NCI-H524 treated with DMSO at 0.1 percent for 48 hours (cell line): ENCODE measurements around the gene CCDC18.

Experiments used
- DNase-seq: peaks from one replicate; lab custom pipeline; 2025; lab: John Stamatoyannopoulos, UW

CCDC18 gene

GRCh38 chr1:93306920-93307319 lies 126.4 kb downstream of the CCDC18 start:
- no peak for DNase-seq

- no peak for DNase-seq
Observed at GRCh38 chr1:93313026-93313425, 132.5 kb downstream of the CCDC18 start.

GRCh38 chr1:93317207-93317606 lies 136.7 kb downstream of the CCDC18 start:
- DNase-seq = no peak

GRCh38 chr1:93317943-93318342 lies 137.4 kb downstream of the CCDC18 start:
- DNase-seq = no peak

GRCh38 chr1:93321720-93322119 lies 141.2 kb downstream of the CCDC18 start:
- DNase-seq = no peak

GRCh38 chr1:93322349-93322748 lies 141.8 kb downstream of the CCDC18 start:
- no peak for DNase-seq

- no peak for DNase-seq
Observed at GRCh38 chr1:93323185-93323820, 142.8 kb downstream of the CCDC18 start.

GRCh38 chr1:93324486-93325464 lies 144.3 kb downstream of the CCDC18 start:
- no peak for DNase-seq
